ENCODE data around the gene LIPT2. TPM values are rescaled to one million over a fixed set of nuclear protein-coding genes. Genes with fewer than 3 reads are reported as not detected.

LIPT2 gene
- total RNA-seq, 4 donors from 2014 or later = 1.2 to 8.4 (median 3.9) TPM

- 0 to 42% methylated on average over 1 of the region's 1 CpG for WGBS, 2 donors
- Histone ChIP-seq H3K27ac (peak overlapping the region in 1 of 4 donors; percentile 5), H3K4me1 (peaks cover 0 to 32% (median 8%) of the 10 kb centered on the region in 3 donors), H3K36me3 (peaks cover 0 to 25% (median 0%) of the 10 kb centered on the region in 3 donors), H3K4me3 (no peak overlapping the region), H3K27me3 (no peaks in the 10 kb centered on the region), H3K9me3 (no peaks in the 10 kb centered on the region)
- DNase-seq = no peak
- TF ChIP-seq POLR2A (IDR thresholded peaks at IDR 0.05) (no peak), CTCF (IDR thresholded peaks at IDR 0.05) (no peak)
- intact Hi-C loops (cut with DNase I) = no loop called here
Measured at GRCh38 chr11:74459584-74459983, 33.9 kb downstream of the LIPT2 start.

- no peak for DNase-seq
- 83 to 100% methylated on average over 1 to 5 of the region's 6 CpGs for WGBS, 2 donors
- TF ChIP-seq CTCF (IDR thresholded peaks at IDR 0.05) = no peak
- no peak for TF ChIP-seq POLR2A (IDR thresholded peaks at IDR 0.05)
Measured at GRCh38 chr11:74457356-74457755, 36.2 kb downstream of the LIPT2 start.

GRCh38 chr11:74453373-74453975 lies 40.0 kb downstream of the LIPT2 start:
- Histone ChIP-seq H3K27ac (no peak overlapping the region), H3K27me3 (no peaks in the 10 kb centered on the region), H3K36me3 (peaks cover 0 to 20% (median 0%) of the 10 kb centered on the region in 3 donors), H3K9me3 (no peaks in the 10 kb centered on the region), H3K4me1 (peaks cover 0 to 19% (median 0%) of the 10 kb centered on the region in 3 donors), H3K4me3 (no peak overlapping the region)
- TF ChIP-seq CTCF (IDR thresholded peaks at IDR 0.05) (peak; percentile 59 to 87 (median 82)), POLR2A (IDR thresholded peaks at IDR 0.05) (no peak)
- intact Hi-C loops (cut with DNase I) = loop anchor here (2.0 kb wide), 1 partner anchor 117 kb away; no protein-coding TSS in a partner anchor
- no peak for DNase-seq
- 30 to 42% methylated on average over 10 of the region's 10 CpGs for WGBS, 2 donors

More at GRCh38 chr11:74457356-74457755, 36.2 kb downstream of the LIPT2 start:
- Histone ChIP-seq H3K27me3 (no peaks in the 10 kb centered on the region), H3K36me3 (peaks cover 0 to 25% (median 0%) of the 10 kb centered on the region in 3 donors), H3K27ac (no peak overlapping the region), H3K4me1 (peaks cover 0 to 35% (median 7%) of the 10 kb centered on the region in 3 donors), H3K4me3 (no peak overlapping the region), H3K9me3 (no peaks in the 10 kb centered on the region)
- intact Hi-C loops (cut with DNase I) = no loop called here

- peaks cover 0 to 12% (median 0%) of the 10 kb centered on the region in 3 donors for H3K36me3 ChIP-seq
- TF ChIP-seq POLR2A (IDR thresholded peaks at IDR 0.05) (no peak), CTCF (IDR thresholded peaks at IDR 0.05) (no peak)
- H3K4me1 ChIP-seq = peaks cover 0 to 21% (median 0%) of the 10 kb centered on the region in 3 donors
- H3K27ac ChIP-seq = no peak overlapping the region
- intact Hi-C loops (cut with DNase I) = loop anchor here (2.0 kb wide), 1 partner anchor 118 kb away; no protein-coding TSS in a partner anchor
- 70 to 82% methylated on average over 3 of the region's 3 CpGs for WGBS, 2 donors
- no peaks in the 10 kb centered on the region for H3K9me3 ChIP-seq
- DNase-seq = no peak
- H3K27me3 ChIP-seq = no peaks in the 10 kb centered on the region
- H3K4me3 ChIP-seq = no peak overlapping the region
Measured at GRCh38 chr11:74452366-74452765, 41.2 kb downstream of the LIPT2 start.

GRCh38 chr11:74450318-74450717 lies 43.2 kb downstream of the LIPT2 start:
- no peaks in the 10 kb centered on the region for H3K27me3 ChIP-seq
- TF ChIP-seq POLR2A (IDR thresholded peaks at IDR 0.05) (no peak), CTCF (IDR thresholded peaks at IDR 0.05) (no peak)
- H3K27ac ChIP-seq = no peak overlapping the region
- 72 to 73% methylated on average over 6 of the region's 6 CpGs for WGBS, 2 donors
- DNase-seq = no peak
- H3K36me3 ChIP-seq = no peaks in the 10 kb centered on the region
- no peak overlapping the region for H3K4me3 ChIP-seq
- H3K9me3 ChIP-seq = no peaks in the 10 kb centered on the region
- H3K4me1 ChIP-seq = peaks cover 0 to 24% (median 0%) of the 10 kb centered on the region in 3 donors
- intact Hi-C loops (cut with DNase I) = no loop called here
